B cell (primary cell): ENCODE results near the gene NHERF2. TPM values are rescaled to one million over a fixed set of nuclear protein-coding genes. Genes with fewer than 3 reads are reported as not detected.

Source experiments
- ATAC-seq: fragments of 200-7000 bp; cut with Tn5 transposase; one replicate; pipeline ENCODE4 v1.10.0; 2021; ENCODE audit warnings: low read depth, mild to moderate bottlenecking, moderate number of reproducible peaks, moderate library complexity
- CTCF ChIA-PET: fragments of 350-600 bp; sonication (Branson Sonifier 250); formaldehyde crosslinking; loops from one replicate; lab custom pipeline; 2021; ENCODE audit warnings: antibody characterized with exemption, inconsistent platforms; lab: Charles Lee
- POLR2A ChIA-PET: fragments of 350-600 bp; sonication (Branson Sonifier 250); formaldehyde crosslinking; loops from one replicate; lab custom pipeline; 2021; ENCODE audit warnings: antibody characterized with exemption; lab: Charles Lee
- DNase-seq: peaks from one replicate; pipeline ENCODE4 v3.0.0; 2013
- H2AFZ ChIP-seq: 2 replicates; pipeline ENCODE4 v1.6.1; 2012; ENCODE audit warnings: mild to moderate bottlenecking, low read depth, low read length; ENCODE audit not compliant: insufficient read depth, poor library complexity, severe bottlenecking
- H3K27ac ChIP-seq, 2 donors: 1 replicate in 1 of 2; 2 replicates in 1 of 2; pipeline ENCODE4 v1.5.1; 2012 to 2013; ENCODE audit warnings: low read length in 2 of 2, mild to moderate bottlenecking in 2 of 2, moderate library complexity in 1 of 2
- H3K27me3 ChIP-seq, 4 experiments: fragments of 200-600 bp in 1 of 4; sonication (generic) in 1 of 4; replicated peaks in 1 of 4; 1 replicate in 2 of 4; 2 replicates in 2 of 4; pipeline versions ENCODE4 v1.6.1 to v1.7.0; 2013 to 2016; ENCODE audit warnings: low read length in 3 of 4, mild to moderate bottlenecking in 2 of 4, mixed read lengths in 1 of 4, moderate library complexity in 1 of 4; ENCODE audit not compliant: insufficient read depth in 4 of 4, control insufficient read depth in 3 of 4; ENCODE audit errors: control extremely low read depth in 1 of 4
- H3K36me3 ChIP-seq, 2 experiments: replicated peaks in 1 of 2; 1 replicate in 1 of 2; 2 replicates in 1 of 2; pipeline versions ENCODE4 v1.6.1 to v1.7.1; 2013; ENCODE audit warnings: low read length in 1 of 2; ENCODE audit not compliant: insufficient read depth in 2 of 2, control insufficient read depth in 1 of 2; ENCODE audit errors: control extremely low read depth in 1 of 2, extremely low read depth in 1 of 2
- H3K4me1 ChIP-seq, 2 donors: fragments of 200-600 bp in 1 of 2; sonication (generic) in 1 of 2; 1 replicate in 1 of 2; 2 replicates in 1 of 2; pipeline versions ENCODE4 v1.5.1 to v1.6.1; 2013 to 2017; ENCODE audit warnings: low read length in 2 of 2; ENCODE audit not compliant: control insufficient read depth in 2 of 2, insufficient read depth in 2 of 2
- H3K4me2 ChIP-seq: replicated peaks from 2 replicates; pipeline ENCODE3; 2012; ENCODE audit warnings: mild to moderate bottlenecking, low read depth, low read length; ENCODE audit not compliant: poor library complexity, severe bottlenecking
- H3K4me3 ChIP-seq, 5 experiments: fragments of 200-600 bp in 1 of 5; sonication (generic) in 1 of 5; 1 replicate in 3 of 5; 2 replicates in 2 of 5; pipeline versions ENCODE4 v1.5.1 to v1.7.0; 2011 to 2016; ENCODE audit warnings: low read length in 4 of 5, mild to moderate bottlenecking in 4 of 5, low read depth in 2 of 5, control low read depth in 1 of 5, moderate library complexity in 1 of 5; ENCODE audit not compliant: insufficient read depth in 1 of 5; ENCODE audit errors: control extremely low read depth in 1 of 5, extremely low read depth in 1 of 5
- H3K79me2 ChIP-seq: fragments of 200-600 bp; sonication (generic); one replicate; pipeline ENCODE4 v1.6.0; 2016; ENCODE audit warnings: low read length; ENCODE audit not compliant: control insufficient read depth, insufficient read depth
- H3K9ac ChIP-seq: fragments of 200-600 bp; sonication (generic); 2 replicates; pipeline ENCODE4 v1.6.1; 2017; ENCODE audit warnings: mild to moderate bottlenecking, low read length, moderate library complexity
- H3K9me3 ChIP-seq, 3 donors: one replicate each; pipeline versions ENCODE4 v1.6.1 to v1.7.1; 2013; ENCODE audit warnings: low read length in 2 of 3; ENCODE audit not compliant: control insufficient read depth in 2 of 3, insufficient read depth in 1 of 3; ENCODE audit errors: control extremely low read depth in 1 of 3
- H4K20me1 ChIP-seq: 2 replicates; pipeline ENCODE4 v1.6.0; 2012; ENCODE audit warnings: mild to moderate bottlenecking, low read length; ENCODE audit not compliant: insufficient read depth, control insufficient read depth, poor library complexity, severe bottlenecking
- H3K27ac Mint-ChIP-seq: one replicate; pipeline ENCODE4 v1.8.0; 2021; ENCODE audit warnings: mixed read lengths
- H3K27me3 Mint-ChIP-seq: one replicate; pipeline ENCODE4 v1.8.0; 2021; ENCODE audit warnings: mixed read lengths
- H3K4me1 Mint-ChIP-seq: one replicate; pipeline ENCODE4 v1.8.0; 2021; ENCODE audit warnings: mixed read lengths
- H3K4me3 Mint-ChIP-seq: one replicate; pipeline ENCODE4 v1.8.0; 2021; ENCODE audit warnings: mixed read lengths
- H3K9me3 Mint-ChIP-seq: one replicate; pipeline ENCODE4 v1.8.0; 2022; ENCODE audit warnings: mixed read lengths; ENCODE audit not compliant: insufficient read depth
- CTCF ChIP-seq: fragments of 200-600 bp; IDR thresholded peaks from one replicate; pipeline ENCODE4 v1.8.0; 2022; ENCODE audit warnings: antibody characterized with exemption, mild to moderate bottlenecking
- EZH2 ChIP-seq: IDR thresholded peaks from 2 replicates; pipeline ENCODE4 v1.6.1; 2012; ENCODE audit warnings: borderline replicate concordance, low read depth, mild to moderate bottlenecking, moderate library complexity, low read length; ENCODE audit not compliant: insufficient read depth, poor library complexity, severe bottlenecking
- WGBS: methylation state at CpG from one replicate; pipeline ENCODE4 v1.1.5; 2013; ENCODE audit warnings: missing lambda C conversion rate; ENCODE audit not compliant: insufficient coverage; 5-methylcytosine and 5-hydroxymethylcytosine counted together
- intact Hi-C: fragments of 100-400 bp; cut with micrococcal nuclease; formaldehyde crosslinking; loops from one replicate; pipeline ENCODE4 v1.10.0; 2022
- polyA plus RNA-seq: library from polyadenylated mRNA; depleted of rRNA; stranded (reverse); fragments of >200 nt; gene quantifications from 2 replicates; pipeline ENCODE4 v1.2.3, GENCODE V29; 2012
- total RNA-seq, 2 donors: library from RNA; stranded (reverse); fragments of 120-200 nt in 1 of 2; gene quantifications; 1 replicate in 1 of 2; 2 replicates in 1 of 2; pipeline versions ENCODE4 v1.2.3 to v1.2.4, GENCODE V29; 2013 to 2022

NHERF2 gene
- total and polyA plus RNA-seq, 2 donors (not counting 1 experiment from before 2014, with no cell fraction given): 1.8 to 2.2 TPM

DNA sequence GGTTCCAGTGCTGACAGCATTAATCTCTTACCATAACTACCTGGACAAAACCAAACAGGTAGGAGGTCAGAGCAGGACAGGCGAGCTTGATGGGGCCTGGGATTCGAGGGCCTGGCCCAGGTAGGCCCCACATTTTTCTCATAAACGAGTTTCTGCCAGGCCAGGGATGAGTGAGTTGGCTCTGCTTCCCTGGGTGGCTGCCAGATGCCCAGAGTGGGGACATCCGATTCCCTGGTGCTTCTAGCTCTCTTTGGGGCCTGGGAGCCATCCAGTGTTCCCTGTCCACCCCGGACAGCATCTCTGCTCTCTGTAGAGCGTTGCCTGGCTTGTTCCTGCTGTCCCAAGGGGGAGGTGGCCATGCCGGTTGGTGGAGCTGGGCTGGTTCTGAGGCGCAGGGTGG is 46.2 kb downstream of the NHERF2 start:
- Histone ChIP-seq H3K9me3 (no peaks in the 10 kb centered on the region), H3K4me2 (no peak overlapping the region), H3K4me3 (no peak overlapping the region), H2AFZ (no peak overlapping the region), H3K36me3 (peaks cover 0 to 44% of the 10 kb centered on the region in 2 experiments), H4K20me1 (no peaks in the 10 kb centered on the region), H3K27me3 (no peaks in the 10 kb centered on the region), H3K27ac (no peak overlapping the region), H3K4me1 (no peaks in the 10 kb centered on the region), H3K79me2 (no peaks in the 10 kb centered on the region), H3K9ac (no peak overlapping the region)
- Mint-ChIP-seq H3K4me1 (no peaks in the 10 kb centered on the region), H3K27me3 (no peaks in the 10 kb centered on the region), H3K27ac (no peak overlapping the region), H3K9me3 (no peaks in the 10 kb centered on the region), H3K4me3 (no peak overlapping the region)
- WGBS: 94% methylated on average over 8 of the region's 8 CpGs
- TF ChIP-seq EZH2 (no peak), CTCF (no peak)
- CTCF ChIA-PET: no interaction called here
- POLR2A ChIA-PET: no interaction called here
- intact Hi-C loops: no loop called here
- no peak for DNase-seq
- no peak for ATAC-seq

- ChIA-PET CTCF (no interaction called here), POLR2A (no interaction called here)
- DNase-seq (no peak), ATAC-seq (no peak)
- intact Hi-C loops: no loop called here
- no peaks in the 10 kb centered on the region for H3K27me3 ChIP-seq
- H4K20me1 ChIP-seq: no peaks in the 10 kb centered on the region
- no peaks in the 10 kb centered on the region for H3K4me1 Mint-ChIP-seq
- H3K27ac Mint-ChIP-seq: no peak overlapping the region
- H3K4me3 ChIP-seq: no peak overlapping the region
- H3K4me2 ChIP-seq: no peak overlapping the region
- H3K9me3 ChIP-seq: no peaks in the 10 kb centered on the region
- H3K27me3 Mint-ChIP-seq: no peaks in the 10 kb centered on the region
- no peaks in the 10 kb centered on the region for H3K79me2 ChIP-seq
- H3K27ac ChIP-seq: no peak overlapping the region
- TF ChIP-seq CTCF (no peak), EZH2 (no peak)
- H3K36me3 ChIP-seq: peaks cover 0 to 37% of the 10 kb centered on the region in 2 experiments
- no peak overlapping the region for H3K4me3 Mint-ChIP-seq
- no peak overlapping the region for H3K9ac ChIP-seq
- 98% methylated on average over 20 of the region's 20 CpGs for WGBS
- no peaks in the 10 kb centered on the region for H3K9me3 Mint-ChIP-seq
- no peak overlapping the region for H2AFZ ChIP-seq
- H3K4me1 ChIP-seq: no peaks in the 10 kb centered on the region
These were observed 47.4 kb downstream of the NHERF2 start for GRCh38 chr16:2074071-2074470.
